Hepatocyte (in vitro differentiated cells): ENCODE results near the gene PDZRN4. TPM values are rescaled to one million over a fixed set of nuclear protein-coding genes. Genes with fewer than 3 reads are reported as not detected.
A peak's percentile ranks its signal among the peaks of the same experiment; 100 is the strongest.

Experiments
- DNase-seq: peaks from one replicate; pipeline ENCODE4 v3.0.0-alpha.2; 2016; ENCODE audit warnings: low spot score
- H2AFZ ChIP-seq: fragments of 200-600 bp; sonication (generic); 2 replicates; pipeline ENCODE4 v1.6.0; 2016; ENCODE audit warnings: antibody characterized with exemption, mild to moderate bottlenecking
- H3K27ac ChIP-seq: fragments of 200-600 bp; sonication (generic); 2 replicates; pipeline ENCODE4 v1.5.1; 2016; ENCODE audit warnings: mild to moderate bottlenecking
- H3K27me3 ChIP-seq: fragments of 200-600 bp; sonication (generic); 2 replicates; pipeline ENCODE4 v1.6.1; 2016
- H3K36me3 ChIP-seq: fragments of 200-600 bp; sonication (generic); replicated peaks from 2 replicates; pipeline ENCODE4 v1.5.1; 2016; ENCODE audit warnings: low read depth; ENCODE audit not compliant: insufficient read depth
- H3K4me1 ChIP-seq: fragments of 200-600 bp; sonication (generic); 2 replicates; pipeline ENCODE4 v1.5.1; 2016; ENCODE audit warnings: mild to moderate bottlenecking, moderate library complexity; ENCODE audit not compliant: insufficient read depth
- H3K4me2 ChIP-seq: fragments of 200-600 bp; sonication (generic); 2 replicates; pipeline ENCODE4 v1.6.0; 2016
- H3K4me3 ChIP-seq: fragments of 200-600 bp; sonication (generic); 2 replicates; pipeline ENCODE4 v1.5.1; 2016; ENCODE audit warnings: mild to moderate bottlenecking
- H3K79me2 ChIP-seq: fragments of 200-600 bp; sonication (generic); 2 replicates; pipeline ENCODE4 v1.6.0; 2017; ENCODE audit warnings: mild to moderate bottlenecking
- H3K9me2 ChIP-seq: fragments of 200-600 bp; sonication (generic); replicated peaks from 2 replicates; pipeline ENCODE4 v1.6.0; 2017; ENCODE audit warnings: mild to moderate bottlenecking; ENCODE audit not compliant: insufficient read depth
- H3K9me3 ChIP-seq: fragments of 200-600 bp; sonication (generic); 2 replicates; pipeline ENCODE4 v1.5.1; 2016; ENCODE audit warnings: low read depth, mild to moderate bottlenecking
- H4K20me1 ChIP-seq: fragments of 200-600 bp; sonication (generic); 2 replicates; pipeline ENCODE4 v1.6.0; 2016; ENCODE audit warnings: mild to moderate bottlenecking; ENCODE audit not compliant: insufficient read depth, poor library complexity, severe bottlenecking
- EZH2 ChIP-seq: fragments of 200-600 bp; sonication (generic); IDR thresholded peaks from 2 replicates; pipeline ENCODE4 v1.6.1; 2016; ENCODE audit warnings: antibody characterized with exemption, mild to moderate bottlenecking, borderline replicate concordance
- EZH2phosphoT487 ChIP-seq: fragments of 200-600 bp; sonication (generic); IDR thresholded peaks from one replicate; pipeline ENCODE4 v1.6.1; 2018; ENCODE audit warnings: antibody characterized with exemption, mild to moderate bottlenecking, low read depth, moderate library complexity; ENCODE audit not compliant: unreplicated experiment, severe bottlenecking
- WGBS: methylation state at CpG from one replicate; pipeline ENCODE4 v1.1.6; 2016; ENCODE audit warnings: low lambda C conversion rate; ENCODE audit errors: missing lambda C conversion rate; 5-methylcytosine and 5-hydroxymethylcytosine counted together
- polyA plus RNA-seq: library from polyadenylated mRNA; unstranded; fragments of >200 nt; fragmentation: Nextera tagmentation; extraction: Ambion mirVana; gene quantifications from 2 replicates; pipeline ENCODE4 v1.2.1, GENCODE V29; 2016
- total RNA-seq: library from RNA; depleted of rRNA; stranded (reverse); fragments of >200 nt; gene quantifications from 2 replicates; pipeline ENCODE4 v1.2.3, GENCODE V29; 2014
- TF ChIP-seq, protein P1 (sequence below): fragments of 200-600 bp; sonication (generic); IDR thresholded peaks from 2 replicates; pipeline ENCODE4 v1.5.1; 2016; ENCODE audit warnings: antibody characterized with exemption, mild to moderate bottlenecking; ENCODE audit not compliant: poor library complexity

PDZRN4 gene
- total and polyA plus RNA-seq, 2 experiments from 2014 or later: 2.2 to 2.3 TPM

- Histone ChIP-seq H3K27ac (no peak overlapping the region), H3K9me2 (no peaks in the 10 kb centered on the region), H3K4me2 (no peak overlapping the region), H3K27me3 (no peaks in the 10 kb centered on the region), H4K20me1 (no peaks in the 10 kb centered on the region), H3K36me3 (no peaks in the 10 kb centered on the region), H3K4me1 (no peaks in the 10 kb centered on the region), H3K4me3 (no peak overlapping the region), H3K79me2 (no peaks in the 10 kb centered on the region), H3K9me3 (no peaks in the 10 kb centered on the region), H2AFZ (no peak overlapping the region)
- WGBS: 93% methylated on average over 4 of the region's 4 CpGs
- no peak for DNase-seq
- TF ChIP-seq EZH2phosphoT487: no peak
- TF ChIP-seq, protein P1, sequence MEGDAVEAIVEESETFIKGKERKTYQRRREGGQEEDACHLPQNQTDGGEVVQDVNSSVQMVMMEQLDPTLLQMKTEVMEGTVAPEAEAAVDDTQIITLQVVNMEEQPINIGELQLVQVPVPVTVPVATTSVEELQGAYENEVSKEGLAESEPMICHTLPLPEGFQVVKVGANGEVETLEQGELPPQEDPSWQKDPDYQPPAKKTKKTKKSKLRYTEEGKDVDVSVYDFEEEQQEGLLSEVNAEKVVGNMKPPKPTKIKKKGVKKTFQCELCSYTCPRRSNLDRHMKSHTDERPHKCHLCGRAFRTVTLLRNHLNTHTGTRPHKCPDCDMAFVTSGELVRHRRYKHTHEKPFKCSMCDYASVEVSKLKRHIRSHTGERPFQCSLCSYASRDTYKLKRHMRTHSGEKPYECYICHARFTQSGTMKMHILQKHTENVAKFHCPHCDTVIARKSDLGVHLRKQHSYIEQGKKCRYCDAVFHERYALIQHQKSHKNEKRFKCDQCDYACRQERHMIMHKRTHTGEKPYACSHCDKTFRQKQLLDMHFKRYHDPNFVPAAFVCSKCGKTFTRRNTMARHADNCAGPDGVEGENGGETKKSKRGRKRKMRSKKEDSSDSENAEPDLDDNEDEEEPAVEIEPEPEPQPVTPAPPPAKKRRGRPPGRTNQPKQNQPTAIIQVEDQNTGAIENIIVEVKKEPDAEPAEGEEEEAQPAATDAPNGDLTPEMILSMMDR: peak; percentile 37
- no peak for TF ChIP-seq EZH2
Observed at GRCh38 chr12:41367726-41368405, 179.7 kb downstream of the PDZRN4 start.

- no peak for DNase-seq
- no peaks in the 10 kb centered on the region for H4K20me1 ChIP-seq
- no peak overlapping the region for H3K4me3 ChIP-seq
- no peaks in the 10 kb centered on the region for H3K27me3 ChIP-seq
- no peaks in the 10 kb centered on the region for H3K79me2 ChIP-seq
- no peaks in the 10 kb centered on the region for H3K9me2 ChIP-seq
- H2AFZ ChIP-seq: no peak overlapping the region
- no peak overlapping the region for H3K27ac ChIP-seq
- no peaks in the 10 kb centered on the region for H3K36me3 ChIP-seq
- H3K9me3 ChIP-seq: no peaks in the 10 kb centered on the region
- no peaks in the 10 kb centered on the region for H3K4me1 ChIP-seq
- TF ChIP-seq, protein P1: no peak
- TF ChIP-seq EZH2: no peak
- TF ChIP-seq EZH2phosphoT487: no peak
- H3K4me2 ChIP-seq: no peak overlapping the region
Observed at GRCh38 chr12:41380878-41381277, 192.8 kb downstream of the PDZRN4 start.

DNA sequence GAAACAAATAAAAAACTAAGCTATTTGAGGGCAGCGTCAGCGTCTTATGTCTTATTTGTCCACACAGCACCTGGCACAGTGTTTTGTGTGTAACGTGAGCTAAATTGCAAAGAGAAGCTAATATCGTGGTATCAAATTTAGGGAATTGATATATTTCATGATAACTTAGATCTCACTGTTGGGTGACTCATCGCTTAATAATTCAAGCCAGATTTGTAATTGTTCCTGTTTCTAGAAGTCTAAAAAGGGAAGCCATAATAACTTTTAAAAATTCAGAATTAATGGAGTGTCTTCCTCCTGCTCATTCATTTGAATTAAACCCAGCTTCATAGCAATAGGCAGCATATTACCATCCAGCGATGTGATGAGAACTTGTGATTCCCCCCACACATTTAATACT is 214.7 kb downstream of the PDZRN4 start:
- Histone ChIP-seq H3K4me2 (no peak overlapping the region), H4K20me1 (no peaks in the 10 kb centered on the region), H2AFZ (no peak overlapping the region), H3K4me1 (no peaks in the 10 kb centered on the region), H3K9me3 (no peaks in the 10 kb centered on the region), H3K4me3 (no peak overlapping the region), H3K36me3 (no peaks in the 10 kb centered on the region), H3K9me2 (no peaks in the 10 kb centered on the region), H3K27ac (no peak overlapping the region), H3K27me3 (no peaks in the 10 kb centered on the region), H3K79me2 (no peaks in the 10 kb centered on the region)
- no peak for TF ChIP-seq EZH2
- TF ChIP-seq EZH2phosphoT487: no peak
- 96% methylated on average over 6 of the region's 6 CpGs for WGBS
- no peak for DNase-seq

DNA sequence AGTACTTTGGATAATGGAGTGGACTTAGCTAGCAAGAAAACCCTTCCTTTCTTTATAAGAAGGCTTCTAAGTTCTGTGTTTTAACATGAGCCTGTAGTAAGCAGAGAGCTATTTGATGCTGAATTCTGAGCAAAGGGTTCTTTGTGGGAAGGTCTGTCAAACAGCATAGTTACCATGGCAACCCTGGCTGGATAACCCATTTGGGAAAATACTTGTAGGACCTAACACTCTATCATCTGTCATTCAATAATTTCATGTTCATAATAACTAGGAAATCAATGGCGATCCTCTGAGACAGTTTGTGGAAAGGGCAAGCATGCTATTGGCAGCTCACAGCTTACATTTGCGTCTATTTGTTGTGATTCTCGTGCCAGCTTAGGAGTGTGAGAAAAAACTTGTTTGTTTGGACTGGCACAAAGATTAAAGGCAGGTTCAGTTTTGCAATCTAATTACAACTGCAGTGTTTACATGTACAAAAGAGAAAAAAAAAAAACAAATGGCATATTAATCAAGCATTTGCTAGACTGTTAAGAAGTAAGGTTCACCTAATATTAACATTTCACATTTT is 219.2 kb downstream of the PDZRN4 start:
- no peak for TF ChIP-seq EZH2phosphoT487
- TF ChIP-seq EZH2: no peak
- TF ChIP-seq, protein P1: no peak
- Histone ChIP-seq H4K20me1 (no peaks in the 10 kb centered on the region), H3K36me3 (no peaks in the 10 kb centered on the region), H3K4me3 (no peak overlapping the region), H3K4me2 (no peak overlapping the region), H3K27ac (no peak overlapping the region), H3K79me2 (no peaks in the 10 kb centered on the region), H3K27me3 (no peaks in the 10 kb centered on the region), H3K9me3 (no peaks in the 10 kb centered on the region), H3K4me1 (no peaks in the 10 kb centered on the region), H2AFZ (no peak overlapping the region), H3K9me2 (no peaks in the 10 kb centered on the region)
- 80% methylated on average over 3 of the region's 3 CpGs for WGBS
- no peak for DNase-seq
